PFSK-1 (cell line): ENCODE data around the gene FOXR1.

Experiments
- POLR2AphosphoS5 ChIP-seq: IDR thresholded peaks from 2 replicates; pipeline ENCODE4 v1.6.1; 2012; ENCODE audit warnings: low read depth, mild to moderate bottlenecking, control low read depth, low read length, moderate library complexity
- SIN3A ChIP-seq: IDR thresholded peaks from 2 replicates; pipeline ENCODE4 v1.6.1; 2012; ENCODE audit warnings: mild to moderate bottlenecking, low read length, moderate library complexity, borderline replicate concordance; ENCODE audit not compliant: insufficient read depth
- TAF1 ChIP-seq: IDR thresholded peaks from 2 replicates; pipeline ENCODE4 v1.6.1; 2012; ENCODE audit warnings: low read length, control low read depth, borderline replicate concordance; ENCODE audit not compliant: insufficient read depth
- TF ChIP-seq, protein P1 (sequence below), 2 experiments: IDR thresholded peaks; 2 replicates each; pipeline versions ENCODE4 v1.6.1 to v1.8.0; 2011 to 2012; ENCODE audit warnings: low read depth in 2 of 2, low read length in 2 of 2, control low read depth in 1 of 2, inconsistent platforms in 1 of 2, mild to moderate bottlenecking in 1 of 2, moderate library complexity in 1 of 2; ENCODE audit not compliant: insufficient read depth in 1 of 2

DNA sequence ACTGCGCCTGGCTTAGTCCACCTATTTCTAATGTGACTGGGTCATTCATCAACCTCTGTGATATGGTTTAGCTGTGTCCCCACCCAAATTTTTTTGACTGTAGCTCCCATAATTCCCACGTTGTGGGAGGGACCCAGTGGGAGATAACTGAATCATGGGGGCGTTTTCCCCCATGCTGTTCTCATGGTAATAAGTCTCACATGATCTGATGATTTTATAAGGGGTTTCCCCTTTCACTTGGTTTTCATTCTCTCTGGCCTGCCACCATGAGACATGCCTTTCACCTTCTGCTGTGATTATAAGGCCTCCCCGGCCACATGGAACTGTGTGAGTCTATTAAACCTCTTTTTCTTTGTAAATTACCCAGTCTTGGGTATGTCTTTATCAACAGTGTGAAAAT lies 35.1 kb downstream of the FOXR1 start:
- TF ChIP-seq TAF1 (no peak), SIN3A (no peak), POLR2AphosphoS5 (no peak)
- TF ChIP-seq, protein P1, sequence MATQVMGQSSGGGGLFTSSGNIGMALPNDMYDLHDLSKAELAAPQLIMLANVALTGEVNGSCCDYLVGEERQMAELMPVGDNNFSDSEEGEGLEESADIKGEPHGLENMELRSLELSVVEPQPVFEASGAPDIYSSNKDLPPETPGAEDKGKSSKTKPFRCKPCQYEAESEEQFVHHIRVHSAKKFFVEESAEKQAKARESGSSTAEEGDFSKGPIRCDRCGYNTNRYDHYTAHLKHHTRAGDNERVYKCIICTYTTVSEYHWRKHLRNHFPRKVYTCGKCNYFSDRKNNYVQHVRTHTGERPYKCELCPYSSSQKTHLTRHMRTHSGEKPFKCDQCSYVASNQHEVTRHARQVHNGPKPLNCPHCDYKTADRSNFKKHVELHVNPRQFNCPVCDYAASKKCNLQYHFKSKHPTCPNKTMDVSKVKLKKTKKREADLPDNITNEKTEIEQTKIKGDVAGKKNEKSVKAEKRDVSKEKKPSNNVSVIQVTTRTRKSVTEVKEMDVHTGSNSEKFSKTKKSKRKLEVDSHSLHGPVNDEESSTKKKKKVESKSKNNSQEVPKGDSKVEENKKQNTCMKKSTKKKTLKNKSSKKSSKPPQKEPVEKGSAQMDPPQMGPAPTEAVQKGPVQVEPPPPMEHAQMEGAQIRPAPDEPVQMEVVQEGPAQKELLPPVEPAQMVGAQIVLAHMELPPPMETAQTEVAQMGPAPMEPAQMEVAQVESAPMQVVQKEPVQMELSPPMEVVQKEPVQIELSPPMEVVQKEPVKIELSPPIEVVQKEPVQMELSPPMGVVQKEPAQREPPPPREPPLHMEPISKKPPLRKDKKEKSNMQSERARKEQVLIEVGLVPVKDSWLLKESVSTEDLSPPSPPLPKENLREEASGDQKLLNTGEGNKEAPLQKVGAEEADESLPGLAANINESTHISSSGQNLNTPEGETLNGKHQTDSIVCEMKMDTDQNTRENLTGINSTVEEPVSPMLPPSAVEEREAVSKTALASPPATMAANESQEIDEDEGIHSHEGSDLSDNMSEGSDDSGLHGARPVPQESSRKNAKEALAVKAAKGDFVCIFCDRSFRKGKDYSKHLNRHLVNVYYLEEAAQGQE (IDR thresholded peaks at IDR 0.05; ENCODE audit: insufficient read depth in 1 of 2, low read depth in 2 of 2, low read length in 2 of 2) = no peak
